ENCODE results near the gene IMPG1.
A peak's percentile ranks its signal among the peaks of the same experiment; 100 is the strongest.

IMPG1 gene

DNA sequence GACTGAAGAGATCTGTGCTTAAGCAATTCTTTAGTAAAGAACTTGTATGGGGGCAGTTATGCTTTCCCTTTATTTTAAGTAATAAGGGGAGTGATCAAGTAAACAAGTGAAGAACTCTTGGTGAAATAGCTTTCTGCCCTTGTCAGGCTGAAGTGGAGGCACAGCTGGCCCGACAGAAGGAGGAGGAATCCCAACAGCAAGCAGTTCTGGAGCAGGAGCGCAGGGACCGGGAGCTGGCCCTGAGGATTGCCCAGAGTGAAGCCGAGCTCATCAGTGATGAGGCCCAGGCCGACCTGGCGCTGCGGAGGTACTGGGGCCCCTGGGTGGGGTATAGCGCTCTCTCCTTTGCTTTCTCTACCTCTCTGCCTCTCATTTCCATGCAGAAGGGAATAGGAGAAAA lies 180.1 kb downstream of the IMPG1 start:
- no peak for DNase-seq (ENCODE audit: low read depth)

DNA sequence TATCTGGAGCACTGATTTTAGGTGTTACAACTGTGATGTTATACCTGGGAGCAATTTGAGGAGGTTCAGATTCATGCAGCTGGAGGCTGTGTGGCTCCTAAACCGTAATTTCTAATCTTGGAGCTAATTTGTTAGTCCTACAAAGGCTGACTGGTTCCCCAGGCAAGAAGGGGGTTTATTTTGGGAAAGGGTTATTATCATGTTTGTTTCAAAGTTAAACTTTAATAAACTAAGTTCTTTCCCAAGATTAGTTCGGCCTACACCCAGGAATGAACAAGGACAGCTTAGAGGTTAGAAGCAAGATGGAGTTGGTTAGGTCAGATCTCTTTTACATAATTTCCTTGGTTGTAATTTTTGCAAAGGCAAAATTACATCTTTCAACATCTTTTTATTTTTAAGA lies 187.6 kb downstream of the IMPG1 start:
- DNase-seq (ENCODE audit: low read depth) = no peak

DNA sequence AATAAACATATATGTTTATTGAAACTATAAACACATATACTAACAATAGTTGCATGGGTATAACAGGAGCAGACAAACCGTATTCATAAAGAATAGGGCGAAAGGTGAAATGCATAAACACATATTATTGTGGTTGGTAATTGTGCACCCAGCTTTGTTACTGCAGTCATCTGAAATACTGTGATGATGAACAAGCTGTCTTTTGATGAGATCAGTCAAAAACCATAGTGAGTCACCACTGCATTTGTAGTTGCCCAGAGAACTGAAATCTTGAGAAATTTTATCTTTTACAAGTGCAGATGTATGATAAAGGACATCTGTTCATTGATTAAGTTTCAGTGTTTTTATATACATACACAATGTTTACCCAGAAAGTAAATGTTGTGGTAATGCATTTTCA lies 189.7 kb downstream of the IMPG1 start:
- peak; percentile 34 for DNase-seq (ENCODE audit: low read depth)

DNA sequence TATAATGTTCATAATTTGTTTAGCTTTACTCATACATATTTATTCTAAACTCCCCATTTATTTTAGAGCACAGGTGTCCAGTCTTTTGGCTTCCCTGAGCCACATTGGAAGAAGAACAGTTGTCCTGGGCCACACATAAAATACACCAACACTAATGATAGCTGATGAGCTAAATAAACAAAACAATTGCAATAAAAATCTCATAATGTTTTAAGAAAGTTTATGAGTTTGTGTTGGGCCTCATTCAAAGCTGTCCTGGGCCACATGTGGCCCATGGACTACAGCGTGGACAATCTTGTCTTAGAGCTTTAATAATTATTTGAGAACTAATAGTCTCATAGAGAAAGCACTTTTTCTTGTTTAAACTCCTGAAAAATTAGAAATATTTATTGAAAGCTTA lies 192.2 kb downstream of the IMPG1 start:
- no peak for DNase-seq (ENCODE audit: low read depth)

DNA sequence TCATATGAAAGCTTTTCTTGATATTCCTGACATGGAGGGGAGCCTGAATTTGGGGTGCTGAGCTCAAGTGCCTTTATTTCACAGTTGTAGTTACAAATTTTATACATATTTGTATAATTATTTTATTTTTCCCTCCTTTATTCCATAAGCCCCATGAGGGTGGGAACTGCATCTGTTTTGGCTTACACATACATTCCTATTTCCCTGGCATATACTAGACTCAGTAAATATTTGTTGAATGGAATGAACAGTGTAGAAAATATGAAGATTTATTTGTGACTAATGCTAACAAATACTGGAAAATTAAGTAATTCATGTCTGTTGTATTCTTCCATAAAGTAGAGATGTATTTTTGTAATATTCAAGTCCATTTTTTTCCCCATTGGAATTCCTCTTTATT lies 196.3 kb downstream of the IMPG1 start:
- DNase-seq (ENCODE audit: low read depth) = no peak

DNA sequence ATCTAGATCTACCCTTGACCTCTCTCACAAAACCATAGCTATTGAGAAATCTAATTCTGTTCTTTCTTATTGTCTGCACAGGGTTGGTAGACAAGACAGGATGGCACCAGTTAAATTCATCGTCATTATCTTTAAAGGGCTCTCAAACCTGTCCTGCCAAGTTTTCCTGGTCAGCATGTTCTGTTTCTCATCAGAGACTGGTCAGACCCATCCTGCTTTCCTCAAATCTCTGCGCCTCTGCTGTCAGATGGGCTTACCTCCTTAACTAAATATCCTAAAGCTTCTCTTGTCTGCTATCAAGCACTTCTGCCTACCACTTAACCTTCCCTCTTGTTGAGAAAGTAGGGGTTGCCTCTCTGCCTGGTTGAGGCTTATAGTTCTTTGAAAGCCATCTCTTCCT lies 198.2 kb downstream of the IMPG1 start:
- DNase-seq (ENCODE audit: low read depth) = no peak

Data from GM04504 (cell line).